Measurements from ENCODE around the gene NSDHL. TPM values are rescaled to one million over a fixed set of nuclear protein-coding genes. Genes with fewer than 3 reads are reported as not detected.

The NSDHL gene
- total and polyA plus RNA-seq, 4 donors: 12.8 to 33.4 (median 25.4) TPM

- TF ChIP-seq, protein P1, sequence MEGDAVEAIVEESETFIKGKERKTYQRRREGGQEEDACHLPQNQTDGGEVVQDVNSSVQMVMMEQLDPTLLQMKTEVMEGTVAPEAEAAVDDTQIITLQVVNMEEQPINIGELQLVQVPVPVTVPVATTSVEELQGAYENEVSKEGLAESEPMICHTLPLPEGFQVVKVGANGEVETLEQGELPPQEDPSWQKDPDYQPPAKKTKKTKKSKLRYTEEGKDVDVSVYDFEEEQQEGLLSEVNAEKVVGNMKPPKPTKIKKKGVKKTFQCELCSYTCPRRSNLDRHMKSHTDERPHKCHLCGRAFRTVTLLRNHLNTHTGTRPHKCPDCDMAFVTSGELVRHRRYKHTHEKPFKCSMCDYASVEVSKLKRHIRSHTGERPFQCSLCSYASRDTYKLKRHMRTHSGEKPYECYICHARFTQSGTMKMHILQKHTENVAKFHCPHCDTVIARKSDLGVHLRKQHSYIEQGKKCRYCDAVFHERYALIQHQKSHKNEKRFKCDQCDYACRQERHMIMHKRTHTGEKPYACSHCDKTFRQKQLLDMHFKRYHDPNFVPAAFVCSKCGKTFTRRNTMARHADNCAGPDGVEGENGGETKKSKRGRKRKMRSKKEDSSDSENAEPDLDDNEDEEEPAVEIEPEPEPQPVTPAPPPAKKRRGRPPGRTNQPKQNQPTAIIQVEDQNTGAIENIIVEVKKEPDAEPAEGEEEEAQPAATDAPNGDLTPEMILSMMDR (IDR thresholded peaks at IDR 0.05; ENCODE audit: control extremely low read depth, extremely low read depth): no peak
- Histone ChIP-seq H3K36me3 (ENCODE audit: control insufficient read depth in 4 of 4, insufficient read depth in 4 of 4, low read length in 4 of 4) (no peaks in the 10 kb centered on the region), H3K4me1 (ENCODE audit: control insufficient read depth in 5 of 5, insufficient read depth in 5 of 5, low read length in 5 of 5) (no peaks in the 10 kb centered on the region), H3K4me3 (no peak overlapping the region), H3K27ac (ENCODE audit: low read depth in 1 of 2, low read length in 1 of 2) (no peak overlapping the region), H3K27me3 (ENCODE audit: control insufficient read depth in 3 of 3, insufficient read depth in 3 of 3, low read length in 2 of 3) (no peaks in the 10 kb centered on the region), H3K9me3 (ENCODE audit: control insufficient read depth in 4 of 4, insufficient read depth in 3 of 4, low read length in 3 of 4) (peaks cover 0 to 14% (median 0%) of the 10 kb centered on the region in 4 donors), H3K9ac (ENCODE audit: insufficient read depth in 1 of 2, low read length in 2 of 2) (no peak overlapping the region)
- no peak for ATAC-seq (ENCODE audit: insufficient read depth, low FRiP score)
- DNase-seq: no peak
- WGBS, 2 donors: 51 to 80% methylated on average over 6 of the region's 6 CpGs
Observed at GRCh38 chrX:152884171-152884570, 53.3 kb downstream of the NSDHL start.

GRCh38 chrX:152886716-152887115, 55.9 kb downstream of the NSDHL start:
- TF ChIP-seq, protein P1 (IDR thresholded peaks at IDR 0.05; ENCODE audit: control extremely low read depth, extremely low read depth): no peak
- DNase-seq: no peak
- Histone ChIP-seq H3K27ac (ENCODE audit: low read depth in 1 of 2, low read length in 1 of 2) (no peak overlapping the region), H3K4me3 (no peak overlapping the region), H3K9ac (ENCODE audit: insufficient read depth in 1 of 2, low read length in 2 of 2) (no peak overlapping the region), H3K27me3 (ENCODE audit: control insufficient read depth in 3 of 3, insufficient read depth in 3 of 3, low read length in 2 of 3) (peaks cover 0 to 7% (median 0%) of the 10 kb centered on the region in 3 donors), H3K9me3 (ENCODE audit: control insufficient read depth in 4 of 4, insufficient read depth in 3 of 4, low read length in 3 of 4) (peaks cover 0 to 12% (median 0%) of the 10 kb centered on the region in 4 donors), H3K4me1 (ENCODE audit: control insufficient read depth in 5 of 5, insufficient read depth in 5 of 5, low read length in 5 of 5) (no peaks in the 10 kb centered on the region), H3K36me3 (ENCODE audit: control insufficient read depth in 4 of 4, insufficient read depth in 4 of 4, low read length in 4 of 4) (no peaks in the 10 kb centered on the region)
- no peak for ATAC-seq (ENCODE audit: insufficient read depth, low FRiP score)
- whole genome bisulfite sequencing, 2 donors: 56 to 59% methylated on average over 3 of the region's 3 CpGs

DNA sequence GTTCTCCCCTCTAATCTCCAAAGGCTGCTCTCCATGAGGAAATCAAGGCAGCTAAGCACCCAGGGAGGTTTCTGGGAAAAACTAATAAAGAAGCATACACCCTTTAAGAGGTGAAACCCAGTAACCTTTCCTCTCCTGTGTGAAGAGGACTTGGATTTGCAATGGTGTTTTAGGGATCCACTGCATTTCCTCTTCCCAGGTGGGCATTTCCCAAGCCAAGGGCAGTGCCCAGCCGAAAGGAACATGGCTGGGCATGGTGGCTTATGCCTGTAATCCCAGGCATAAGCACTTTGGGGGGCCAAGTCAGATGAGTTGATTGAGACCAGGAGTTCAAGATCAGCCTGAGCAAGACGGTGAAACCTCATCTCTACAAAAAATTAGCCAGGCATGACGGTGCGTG, 61.6 kb downstream of the NSDHL start:
- Histone ChIP-seq H3K4me3 (no peak overlapping the region), H3K9me3 (ENCODE audit: control insufficient read depth in 4 of 4, insufficient read depth in 3 of 4, low read length in 3 of 4) (peaks cover 0 to 5% (median 0%) of the 10 kb centered on the region in 4 donors), H3K36me3 (ENCODE audit: control insufficient read depth in 4 of 4, insufficient read depth in 4 of 4, low read length in 4 of 4) (no peaks in the 10 kb centered on the region), H3K9ac (ENCODE audit: insufficient read depth in 1 of 2, low read length in 2 of 2) (no peak overlapping the region), H3K27ac (ENCODE audit: low read depth in 1 of 2, low read length in 1 of 2) (no peak overlapping the region), H3K4me1 (ENCODE audit: control insufficient read depth in 5 of 5, insufficient read depth in 5 of 5, low read length in 5 of 5) (no peaks in the 10 kb centered on the region), H3K27me3 (ENCODE audit: control insufficient read depth in 3 of 3, insufficient read depth in 3 of 3, low read length in 2 of 3) (peaks cover 0 to 7% (median 0%) of the 10 kb centered on the region in 3 donors)
- 72 to 88% methylated on average over 4 of the region's 4 CpGs for WGBS, 2 donors
- DNase-seq (no peak), ATAC-seq (ENCODE audit: insufficient read depth, low FRiP score) (no peak)
- TF ChIP-seq, protein P1 (IDR thresholded peaks at IDR 0.05; ENCODE audit: control extremely low read depth, extremely low read depth): no peak

Data from lung (tissue), 12 donors.